ENCODE data around the gene NPTN. TPM values are rescaled to one million over a fixed set of nuclear protein-coding genes. Genes with fewer than 3 reads are reported as not detected.

Gene NPTN
- total and polyA plus RNA-seq, 2 of the 13 experiments (the other 11 are each of a cell fraction or from before 2014, with no cell fraction given) = 78.0 to 110 TPM

DNA sequence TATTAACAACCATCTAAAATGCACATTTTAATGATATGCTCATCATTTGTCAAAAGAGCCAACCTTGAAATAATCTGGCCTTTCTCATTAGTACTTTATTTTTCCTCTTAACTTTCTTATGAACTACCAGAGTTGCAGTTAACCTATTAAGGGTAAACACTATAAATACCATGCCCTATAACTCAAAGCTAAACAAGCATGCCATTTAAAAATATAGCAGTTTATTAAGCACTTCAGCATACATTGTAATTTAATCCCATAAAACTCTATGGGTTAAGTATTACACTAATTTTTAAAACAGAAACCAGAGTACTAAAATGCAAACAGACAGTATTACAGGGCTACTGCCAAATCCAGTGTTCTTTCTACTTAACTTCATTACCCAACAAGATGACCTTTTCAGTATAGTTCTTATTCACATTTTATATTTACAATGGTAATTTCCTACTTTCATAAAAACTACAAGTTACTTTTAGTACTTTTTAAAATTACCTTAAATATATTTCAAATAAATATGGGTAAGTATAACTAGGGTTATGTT, 11.8 kb downstream of the NPTN start:
- intact Hi-C loops (cut with micrococcal nuclease; ENCODE audit: unreplicated experiment) = no loop called here

DNA sequence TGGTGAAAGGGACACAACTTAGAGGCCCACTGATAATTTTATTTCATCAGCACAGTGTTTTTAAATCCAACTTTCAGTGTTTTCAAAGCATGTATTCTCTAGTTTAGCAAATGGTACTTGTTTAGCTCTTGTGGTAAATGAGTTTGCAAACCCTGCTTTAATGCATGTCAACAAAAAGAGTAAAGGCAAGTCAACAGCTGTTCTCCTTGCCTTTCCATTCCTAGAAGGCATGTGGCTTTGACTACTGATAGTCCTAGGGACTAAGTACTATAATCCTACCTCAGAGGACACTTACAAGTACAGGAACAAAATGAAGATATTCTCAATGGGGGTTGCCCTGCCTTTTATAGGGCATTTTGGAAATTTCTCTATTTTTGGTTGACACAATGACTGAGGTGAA, 13.1 kb downstream of the NPTN start:
- ChIA-PET POLR2A (interaction anchor here (1.2 kb wide), 1 partner anchor 13 kb away, joined by 5 read pairs; the partner anchor contains the start of gene NPTN), CTCF (ENCODE audit: low intra/inter-chr PET ratio, low total read pairs) (no interaction called here)
- no peak overlapping the region for H3K27ac ChIP-seq (ENCODE audit: extremely low read length, insufficient read depth, low read length)
- no TSS peak for BruUV-seq (replicated peaks)
- H3K4me2 ChIP-seq (ENCODE audit: low read depth, low read length) = no peak overlapping the region
- in situ Hi-C loops (cut with HindIII; ENCODE audit: extremely low pct_ligation_motif_present, low pct_unique_long_range_greater_than_20kb) (no loop called here), intact Hi-C loops (cut with micrococcal nuclease; ENCODE audit: unreplicated experiment) (no loop called here)
- H3K79me2 ChIP-seq (ENCODE audit: insufficient read depth, low read length) = peaks cover 99% of the 10 kb centered on the region
- ATAC-seq (no peak), FAIRE-seq (no peak), DNase-seq (ENCODE audit: low spot score) (no peak)
- no peaks in the 10 kb centered on the region for H3K27me3 ChIP-seq (ENCODE audit: control insufficient read depth in 1 of 2, insufficient read depth in 2 of 2, low read length in 2 of 2)
- H3K4me3 ChIP-seq (replicated peaks in 1 of 3; ENCODE audit: insufficient read depth in 1 of 3, low read depth in 2 of 3, low read length in 3 of 3) = no peak overlapping the region
- peaks cover 36% of the 10 kb centered on the region for H3K4me1 ChIP-seq (ENCODE audit: insufficient read depth, low read length)
- H2AFZ ChIP-seq (ENCODE audit: low read length) = no peak overlapping the region
- no peaks in the 10 kb centered on the region for H3K36me3 ChIP-seq (replicated peaks in 1 of 2; ENCODE audit: control insufficient read depth in 1 of 2, insufficient read depth in 2 of 2, low read length in 2 of 2)
- no peak overlapping the region for H3K9ac ChIP-seq (ENCODE audit: insufficient read depth, low read depth, low read length)
- peaks cover 4% of the 10 kb centered on the region; the same call in 1 of the 2 replicates for H4K20me1 ChIP-seq (ENCODE audit: insufficient read depth, low read length)
- TF ChIP-seq BCL6 (CRISPR knock-in tag; IDR thresholded peaks at IDR 0.05) = peak; percentile 60; the same call in 1 of the 2 replicates
- TF ChIP-seq PHF21A (CRISPR knock-in tag; IDR thresholded peaks at IDR 0.05) = no peak
- H3K9me3 ChIP-seq (ENCODE audit: low read length) = no peaks in the 10 kb centered on the region

More for the DNA sequence above, 11.8 kb downstream of the NPTN start:
- TF ChIP-seq ZNF33B (CRISPR knock-in tag; IDR thresholded peaks at IDR 0.05) (no peak), RFXANK (CRISPR knock-in tag; IDR thresholded peaks at IDR 0.05) (no peak), HMG20A (CRISPR knock-in tag; IDR thresholded peaks at IDR 0.05; ENCODE audit: borderline replicate concordance) (no peak), ERF (CRISPR knock-in tag; IDR thresholded peaks at IDR 0.05) (no peak), JARID2 (CRISPR knock-in tag; IDR thresholded peaks at IDR 0.05; ENCODE audit: insufficient replicate concordance) (no peak), ZSCAN12 (CRISPR knock-in tag; IDR thresholded peaks at IDR 0.05) (no peak), ZNF644 (CRISPR knock-in tag; IDR thresholded peaks at IDR 0.05; ENCODE audit: low read depth) (no peak)
- TF ChIP-seq, protein P1, sequence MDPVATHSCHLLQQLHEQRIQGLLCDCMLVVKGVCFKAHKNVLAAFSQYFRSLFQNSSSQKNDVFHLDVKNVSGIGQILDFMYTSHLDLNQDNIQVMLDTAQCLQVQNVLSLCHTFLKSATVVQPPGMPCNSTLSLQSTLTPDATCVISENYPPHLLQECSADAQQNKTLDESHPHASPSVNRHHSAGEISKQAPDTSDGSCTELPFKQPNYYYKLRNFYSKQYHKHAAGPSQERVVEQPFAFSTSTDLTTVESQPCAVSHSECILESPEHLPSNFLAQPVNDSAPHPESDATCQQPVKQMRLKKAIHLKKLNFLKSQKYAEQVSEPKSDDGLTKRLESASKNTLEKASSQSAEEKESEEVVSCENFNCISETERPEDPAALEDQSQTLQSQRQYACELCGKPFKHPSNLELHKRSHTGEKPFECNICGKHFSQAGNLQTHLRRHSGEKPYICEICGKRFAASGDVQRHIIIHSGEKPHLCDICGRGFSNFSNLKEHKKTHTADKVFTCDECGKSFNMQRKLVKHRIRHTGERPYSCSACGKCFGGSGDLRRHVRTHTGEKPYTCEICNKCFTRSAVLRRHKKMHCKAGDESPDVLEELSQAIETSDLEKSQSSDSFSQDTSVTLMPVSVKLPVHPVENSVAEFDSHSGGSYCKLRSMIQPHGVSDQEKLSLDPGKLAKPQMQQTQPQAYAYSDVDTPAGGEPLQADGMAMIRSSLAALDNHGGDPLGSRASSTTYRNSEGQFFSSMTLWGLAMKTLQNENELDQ (CRISPR knock-in tag; IDR thresholded peaks at IDR 0.05; ENCODE audit: borderline replicate concordance) = no peak
- no peak overlapping the region for H3K9ac ChIP-seq (ENCODE audit: insufficient read depth, low read depth, low read length)
- DNase-seq (ENCODE audit: low spot score) = no peak
- no peak overlapping the region for H3K4me2 ChIP-seq (ENCODE audit: low read depth, low read length)
- H3K4me1 ChIP-seq (ENCODE audit: insufficient read depth, low read length) = peaks cover 44% of the 10 kb centered on the region
- no peak overlapping the region for H2AFZ ChIP-seq (ENCODE audit: low read length)
- H4K20me1 ChIP-seq (ENCODE audit: insufficient read depth, low read length) = peaks cover 4% of the 10 kb centered on the region; the same call in 1 of the 2 replicates
- H3K36me3 ChIP-seq (replicated peaks in 1 of 2; ENCODE audit: control insufficient read depth in 1 of 2, insufficient read depth in 2 of 2, low read length in 2 of 2) = no peaks in the 10 kb centered on the region
- no peak for ATAC-seq
- H3K9me3 ChIP-seq (ENCODE audit: low read length) = no peaks in the 10 kb centered on the region
- H3K27me3 ChIP-seq (ENCODE audit: control insufficient read depth in 1 of 2, insufficient read depth in 2 of 2, low read length in 2 of 2) = no peaks in the 10 kb centered on the region
- no TSS peak for BruUV-seq (replicated peaks)
- no peak overlapping the region for H3K4me3 ChIP-seq (replicated peaks in 1 of 3; ENCODE audit: insufficient read depth in 1 of 3, low read depth in 2 of 3, low read length in 3 of 3)
- H3K27ac ChIP-seq (ENCODE audit: extremely low read length, insufficient read depth, low read length) = no peak overlapping the region
- POLR2A ChIA-PET = no interaction called here
- no peak for FAIRE-seq
- in situ Hi-C loops (cut with HindIII; ENCODE audit: extremely low pct_ligation_motif_present, low pct_unique_long_range_greater_than_20kb) = no loop called here
- CTCF ChIA-PET (ENCODE audit: low intra/inter-chr PET ratio, low total read pairs) = no interaction called here
- H3K79me2 ChIP-seq (ENCODE audit: insufficient read depth, low read length) = peaks cover 98% of the 10 kb centered on the region

Measured in HepG2 (cell line).